OCI-LY7 (cell line): Measurements from ENCODE around the gene SPAG5. TPM values are rescaled to one million over a fixed set of nuclear protein-coding genes. Genes with fewer than 3 reads are reported as not detected.
A peak's percentile ranks its signal among the peaks of the same experiment; 100 is the strongest.

Source experiments
- BruUV-seq: library from RNA; stranded (reverse); fragments of 400-500 nt; replicated peaks from 2 replicates; lab custom pipeline; 2021; lab: Mats Ljungman, UMichigan
- CTCF ChIA-PET: fragments of 300-600 bp; sonication (Branson Sonifier 250); formaldehyde crosslinking; loops from one replicate; lab custom pipeline; 2022; ENCODE audit warnings: antibody characterized with exemption; ENCODE audit not compliant: unreplicated experiment; lab: Charles Lee
- POLR2A ChIA-PET: fragments of 300-600 bp; sonication (Branson Sonifier 250); formaldehyde crosslinking; loops from one replicate; lab custom pipeline; 2022; ENCODE audit warnings: antibody characterized with exemption; lab: Charles Lee
- DNase-seq: peaks from one replicate; pipeline ENCODE4 v3.0.0-alpha.2; 2015; ENCODE audit warnings: low spot score
- H2AFZ ChIP-seq: fragments of 200-600 bp; sonication (generic), shearing (Covaris generic); 2 replicates; pipeline ENCODE4 v1.6.1; 2014; ENCODE audit warnings: mild to moderate bottlenecking, antibody characterized with exemption, low read length, moderate library complexity
- H3K27ac ChIP-seq: fragments of 200-600 bp; sonication (generic); 2 replicates; pipeline ENCODE4 v1.5.1; 2014; ENCODE audit warnings: mixed run types, low read depth, mild to moderate bottlenecking, moderate library complexity, low read length, inconsistent platforms; ENCODE audit not compliant: poor library complexity, severe bottlenecking
- H3K36me3 ChIP-seq: fragments of 200-600 bp; sonication (generic); 2 replicates; pipeline ENCODE4 v1.6.1; 2014; ENCODE audit warnings: mild to moderate bottlenecking, antibody characterized with exemption, low read length, moderate library complexity, mixed read lengths; ENCODE audit not compliant: insufficient read depth
- H3K4me1 ChIP-seq: fragments of 200-600 bp; sonication (generic); 2 replicates; pipeline ENCODE4 v1.5.1; 2014; ENCODE audit warnings: mild to moderate bottlenecking, low read length; ENCODE audit not compliant: insufficient read depth, poor library complexity, severe bottlenecking
- H3K4me2 ChIP-seq: fragments of 200-600 bp; sonication (generic); 2 replicates; pipeline ENCODE4 v1.6.1; 2014; ENCODE audit warnings: mild to moderate bottlenecking, low read length
- H3K4me3 ChIP-seq: fragments of 200-600 bp; sonication (generic); 2 replicates; pipeline ENCODE4 v1.5.1; 2014; ENCODE audit warnings: mild to moderate bottlenecking, low read depth, low read length; ENCODE audit not compliant: poor library complexity, severe bottlenecking
- H3K79me2 ChIP-seq: fragments of 200-600 bp; sonication (generic); 2 replicates; pipeline ENCODE4 v1.6.1; 2016; ENCODE audit warnings: low read depth, mild to moderate bottlenecking, low read length, moderate library complexity, mixed read lengths; ENCODE audit not compliant: insufficient read depth
- H3K9me2 ChIP-seq: fragments of 200-600 bp; sonication (generic); 2 replicates; pipeline ENCODE4 v1.6.1; 2016; ENCODE audit warnings: mild to moderate bottlenecking, low read length, mixed read lengths; ENCODE audit not compliant: insufficient read depth
- H3K9me3 ChIP-seq: fragments of 200-600 bp; sonication (generic); 2 replicates; pipeline ENCODE4 v1.6.1; 2014; ENCODE audit warnings: mild to moderate bottlenecking, mixed run types, low read length, mixed read lengths
- H4K20me1 ChIP-seq: fragments of 200-600 bp; sonication (generic); 2 replicates; pipeline ENCODE4 v1.6.1; 2014; ENCODE audit warnings: mild to moderate bottlenecking, antibody characterized with exemption, low read length, moderate library complexity, mixed read lengths; ENCODE audit not compliant: insufficient read depth
- CTCF ChIP-seq: fragments of 200-600 bp; sonication (generic); conservative IDR thresholded peaks from 2 replicates; pipeline ENCODE4 v1.5.1; 2014; ENCODE audit warnings: mild to moderate bottlenecking, antibody characterized with exemption, low read length, moderate library complexity, mixed read lengths
- EZH2phosphoT487 ChIP-seq: fragments of 200-600 bp; sonication (generic); IDR thresholded peaks from 2 replicates; pipeline ENCODE4 v1.6.1; 2018; ENCODE audit warnings: low read depth, borderline replicate concordance, mild to moderate bottlenecking, mixed run types, antibody characterized with exemption, low read length, moderate library complexity, mixed read lengths
- intact Hi-C: fragments of 100-400 bp; cut with micrococcal nuclease; formaldehyde crosslinking; loops from one replicate; pipeline ENCODE4 v1.10.0; 2022; ENCODE audit not compliant: unreplicated experiment
- total RNA-seq, 2 experiments: library from RNA; depleted of rRNA in 1 of 2; stranded (reverse); fragments of >200 nt in 1 of 2; shearing (Covaris generic) in 1 of 2; gene quantifications; 2 replicates each; pipeline ENCODE4 v1.2.3, GENCODE V29; 2014 to 2022

SPAG5 gene
- total RNA-seq, 2 experiments from 2014 or later, result 152 to 161 TPM

- Histone ChIP-seq H3K4me3 (no peak overlapping the region), H3K4me1 (no peaks in the 10 kb centered on the region), H2AFZ (no peak overlapping the region), H3K36me3 (peaks cover 98% of the 10 kb centered on the region), H3K9me3 (no peaks in the 10 kb centered on the region), H3K27ac (no peak overlapping the region), H3K4me2 (no peak overlapping the region), H3K9me2 (no peaks in the 10 kb centered on the region), H3K79me2 (peaks cover 12% of the 10 kb centered on the region; the same call in 1 of the 2 replicates), H4K20me1 (no peaks in the 10 kb centered on the region)
- CTCF ChIA-PET, result no interaction called here
- TSS peak; percentile 51 for BruUV-seq
- POLR2A ChIA-PET, result interaction anchor here (0.5 to 1.4 kb wide), 5 partner anchors 9 to 43 kb away, joined by 3 to 5 read pairs (median 4); partner anchors contain the start of gene BLTP2
- DNase-seq, result no peak
- TF ChIP-seq EZH2phosphoT487, result no peak
- TF ChIP-seq CTCF, result no peak
- intact Hi-C loops, result no loop called here
Observed at GRCh38 chr17:28634206-28634865, 35.5 kb upstream of the SPAG5 start.

- peaks cover 92% of the 10 kb centered on the region for H3K36me3 ChIP-seq
- no peak for DNase-seq
- intact Hi-C loops, result loop anchor here (10.0 kb wide), 1 partner anchor 58 kb away; no protein-coding TSS in a partner anchor
Observed at GRCh38 chr17:28626818-28627217, 28.0 kb upstream of the SPAG5 start.

More at GRCh38 chr17:28626818-28627217, 28.0 kb upstream of the SPAG5 start:
- ChIA-PET POLR2A (no interaction called here), CTCF (no interaction called here)
- no peak for TF ChIP-seq CTCF
- TF ChIP-seq EZH2phosphoT487, result no peak
- Histone ChIP-seq H3K9me3 (no peaks in the 10 kb centered on the region), H3K79me2 (no peaks in the 10 kb centered on the region), H3K4me2 (no peak overlapping the region), H3K9me2 (no peaks in the 10 kb centered on the region), H3K4me3 (no peak overlapping the region), H4K20me1 (no peaks in the 10 kb centered on the region), H2AFZ (no peak overlapping the region), H3K4me1 (peaks cover 13% of the 10 kb centered on the region), H3K27ac (no peak overlapping the region)
- BruUV-seq, result no TSS peak
